ENCODE results near the gene SENP6. TPM values are rescaled to one million over a fixed set of nuclear protein-coding genes. Genes with fewer than 3 reads are reported as not detected.

Gene SENP6
- total RNA-seq, 6 experiments from 2014 or later = 52.0 to 63.1 (median 57.4) TPM

- Mint-ChIP-seq H3K4me3 (no peak overlapping the region; the same call in 1 of the 2 replicates), H3K9me3 (no peaks in the 10 kb centered on the region), H3K27ac (no peak overlapping the region), H3K4me1 (ENCODE audit: low read depth) (peaks cover 78% of the 10 kb centered on the region), H3K36me3 (ENCODE audit: low read depth) (no peaks in the 10 kb centered on the region; the same call in 1 of the 2 replicates), H3K27me3 (ENCODE audit: insufficient read depth) (no peaks in the 10 kb centered on the region; the same call in 1 of the 2 replicates)
- TF ChIP-seq CTCF (IDR thresholded peaks at IDR 0.05) = no peak
- DNase-seq = no peak
Observed at GRCh38 chr6:75613056-75613501, 11.4 kb downstream of the SENP6 start.

GRCh38 chr6:75618437-75618836 is 16.8 kb downstream of the SENP6 start:
- H3K4me1 Mint-ChIP-seq (ENCODE audit: low read depth) = peaks cover 51% of the 10 kb centered on the region
- no peaks in the 10 kb centered on the region for H3K27me3 Mint-ChIP-seq (ENCODE audit: insufficient read depth)
- H3K27ac Mint-ChIP-seq = no peak overlapping the region
- no peak for TF ChIP-seq CTCF (IDR thresholded peaks at IDR 0.05)
- H3K36me3 Mint-ChIP-seq (ENCODE audit: low read depth) = peaks cover 11% of the 10 kb centered on the region
- DNase-seq = no peak
- no peaks in the 10 kb centered on the region for H3K9me3 Mint-ChIP-seq
- no peak overlapping the region for H3K4me3 Mint-ChIP-seq

GRCh38 chr6:75619230-75619899 is 17.7 kb downstream of the SENP6 start:
- TF ChIP-seq CTCF (IDR thresholded peaks at IDR 0.05) = no peak
- no peaks in the 10 kb centered on the region for H3K9me3 Mint-ChIP-seq
- peaks cover 50% of the 10 kb centered on the region for H3K4me1 Mint-ChIP-seq (ENCODE audit: low read depth)
- peaks cover 11% of the 10 kb centered on the region for H3K36me3 Mint-ChIP-seq (ENCODE audit: low read depth)
- no peak for DNase-seq
- no peak overlapping the region for H3K4me3 Mint-ChIP-seq
- no peak overlapping the region for H3K27ac Mint-ChIP-seq
- no peaks in the 10 kb centered on the region for H3K27me3 Mint-ChIP-seq (ENCODE audit: insufficient read depth)

GRCh38 chr6:75620381-75621304 is 19.0 kb downstream of the SENP6 start:
- Mint-ChIP-seq H3K4me3 (no peak overlapping the region), H3K27ac (no peak overlapping the region), H3K4me1 (ENCODE audit: low read depth) (peaks cover 38% of the 10 kb centered on the region), H3K27me3 (ENCODE audit: insufficient read depth) (no peaks in the 10 kb centered on the region), H3K36me3 (ENCODE audit: low read depth) (peaks cover 17% of the 10 kb centered on the region), H3K9me3 (no peaks in the 10 kb centered on the region)
- TF ChIP-seq CTCF (IDR thresholded peaks at IDR 0.05) = no peak
- no peak for DNase-seq

GRCh38 chr6:75621846-75622245 is 20.2 kb downstream of the SENP6 start:
- Mint-ChIP-seq H3K36me3 (ENCODE audit: low read depth) (peaks cover 17% of the 10 kb centered on the region), H3K27me3 (ENCODE audit: insufficient read depth) (no peaks in the 10 kb centered on the region), H3K27ac (no peak overlapping the region), H3K4me1 (ENCODE audit: low read depth) (peaks cover 33% of the 10 kb centered on the region; the same call in 1 of the 2 replicates), H3K9me3 (no peaks in the 10 kb centered on the region), H3K4me3 (no peak overlapping the region)
- no peak for TF ChIP-seq CTCF (IDR thresholded peaks at IDR 0.05)
- DNase-seq = no peak
